H1 (cell line): Measurements from ENCODE around the gene PARD3. TPM values are rescaled to one million over a fixed set of nuclear protein-coding genes. Genes with fewer than 3 reads are reported as not detected.

Source experiments
- ATF3 ChIP-seq: IDR thresholded peaks from 2 replicates; pipeline ENCODE4 v1.6.1; 2011; ENCODE audit warnings: low read depth, mild to moderate bottlenecking, low read length; ENCODE audit not compliant: insufficient read depth
- BCL11A ChIP-seq, 2 experiments: IDR thresholded peaks; one replicate each; pipeline ENCODE4 v1.6.1; 2011; ENCODE audit warnings: low read depth in 2 of 2, low read length in 2 of 2, mild to moderate bottlenecking in 2 of 2
- NANOG ChIP-seq: IDR thresholded peaks from 2 replicates; pipeline ENCODE4 v1.6.1; 2011; ENCODE audit warnings: low read length, low read depth, mild to moderate bottlenecking, inconsistent platforms; ENCODE audit not compliant: insufficient read depth, poor library complexity, severe bottlenecking
- RAD21 ChIP-seq, 2 experiments: IDR thresholded peaks in 1 of 2; conservative IDR thresholded peaks in 1 of 2; 2 replicates each; pipeline ENCODE4 v1.6.1; 2011; ENCODE audit warnings: low read depth in 2 of 2, low read length in 2 of 2, improper control_type of control experiment in 1 of 2, inconsistent platforms in 1 of 2, mild to moderate bottlenecking in 1 of 2, moderate library complexity in 1 of 2
- RBBP5 ChIP-seq: IDR thresholded peaks from 2 replicates; pipeline ENCODE4 v1.7.1; 2012; ENCODE audit warnings: low read depth, mild to moderate bottlenecking, inconsistent platforms, low read length, moderate library complexity, borderline replicate concordance
- SAP30 ChIP-seq: fragments of 300-600 bp; sonication (generic); IDR thresholded peaks from 2 replicates; pipeline ENCODE4 v1.7.1; 2012; ENCODE audit warnings: low read length, moderate library complexity, mild to moderate bottlenecking, inconsistent platforms; ENCODE audit not compliant: insufficient read depth, insufficient replicate concordance
- TAF1 ChIP-seq: IDR thresholded peaks from 2 replicates; pipeline ENCODE4 v1.6.1; 2011; ENCODE audit warnings: mild to moderate bottlenecking, low read depth, low read length
- polyA plus RNA-seq, 7 experiments: library from polyadenylated mRNA; depleted of rRNA in 3 of 7; stranded (reverse) in 5 of 7; unstranded in 2 of 7; fragments of >200 nt in 5 of 7; fragments of 200-250 nt in 2 of 7; gene quantifications; 1 replicate in 5 of 7; 2 replicates in 1 of 7; 4 replicates in 1 of 7; pipeline versions ENCODE4 v1.2.1 to v1.2.3, GENCODE V29; 2011 to 2013; ENCODE audit warnings: missing spikeins in 2 of 7, mixed read lengths in 2 of 7
- total RNA-seq: library from RNA; stranded (reverse); fragmentation: NEBNext Ultra II Directional; extraction: Animal tissue kit (Norgen Biotek cat#: 25700); gene quantifications from 2 replicates; pipeline ENCODE4 v1.2.1, GENCODE V29; 2021

Gene PARD3
- total and polyA plus RNA-seq, 2 of the 8 experiments (the other 6 are each of a cell fraction or from before 2014, with no cell fraction given): 19.7 to 49.1 TPM

GRCh38 chr10:34153663-34154382 is 661.3 kb downstream of the PARD3 start (continued):
- TF ChIP-seq BCL11A (IDR thresholded peaks at IDR 0.05; ENCODE audit: low read depth in 2 of 2, low read length in 2 of 2): no peak
- TF ChIP-seq RBBP5: no peak
- TF ChIP-seq TAF1: no peak
- no peak for TF ChIP-seq ATF3
- no peak for TF ChIP-seq SAP30
- TF ChIP-seq RAD21 (IDR thresholded peaks at IDR 0.05 in 1 of 2, conservative IDR thresholded peaks at IDR 0.05 in 1 of 2; ENCODE audit: low read depth in 2 of 2, low read length in 2 of 2): no peak
- TF ChIP-seq NANOG: no peak
